PFSK-1 (cell line): ENCODE measurements around the gene FAM221B.

Experiments
- FOXP2 ChIP-seq: optimal IDR thresholded peaks from 2 replicates; pipeline ENCODE3; 2011; ENCODE audit warnings: borderline replicate concordance, control low read depth, inconsistent platforms; ENCODE audit not compliant: insufficient read depth; ENCODE audit errors: extremely low read length, extremely low read depth
- POLR2AphosphoS5 ChIP-seq: IDR thresholded peaks from 2 replicates; pipeline ENCODE4 v1.6.1; 2012; ENCODE audit warnings: low read depth, mild to moderate bottlenecking, control low read depth, low read length, moderate library complexity
- SIN3A ChIP-seq: IDR thresholded peaks from 2 replicates; pipeline ENCODE4 v1.6.1; 2012; ENCODE audit warnings: mild to moderate bottlenecking, low read length, moderate library complexity, borderline replicate concordance; ENCODE audit not compliant: insufficient read depth
- TAF1 ChIP-seq: IDR thresholded peaks from 2 replicates; pipeline ENCODE4 v1.6.1; 2012; ENCODE audit warnings: low read length, control low read depth, borderline replicate concordance; ENCODE audit not compliant: insufficient read depth
- TF ChIP-seq, protein P1 (sequence below), 2 experiments: IDR thresholded peaks; 2 replicates each; pipeline versions ENCODE4 v1.6.1 to v1.8.0; 2011 to 2012; ENCODE audit warnings: low read depth in 2 of 2, low read length in 2 of 2, control low read depth in 1 of 2, inconsistent platforms in 1 of 2, mild to moderate bottlenecking in 1 of 2, moderate library complexity in 1 of 2; ENCODE audit not compliant: insufficient read depth in 1 of 2

The FAM221B gene

DNA sequence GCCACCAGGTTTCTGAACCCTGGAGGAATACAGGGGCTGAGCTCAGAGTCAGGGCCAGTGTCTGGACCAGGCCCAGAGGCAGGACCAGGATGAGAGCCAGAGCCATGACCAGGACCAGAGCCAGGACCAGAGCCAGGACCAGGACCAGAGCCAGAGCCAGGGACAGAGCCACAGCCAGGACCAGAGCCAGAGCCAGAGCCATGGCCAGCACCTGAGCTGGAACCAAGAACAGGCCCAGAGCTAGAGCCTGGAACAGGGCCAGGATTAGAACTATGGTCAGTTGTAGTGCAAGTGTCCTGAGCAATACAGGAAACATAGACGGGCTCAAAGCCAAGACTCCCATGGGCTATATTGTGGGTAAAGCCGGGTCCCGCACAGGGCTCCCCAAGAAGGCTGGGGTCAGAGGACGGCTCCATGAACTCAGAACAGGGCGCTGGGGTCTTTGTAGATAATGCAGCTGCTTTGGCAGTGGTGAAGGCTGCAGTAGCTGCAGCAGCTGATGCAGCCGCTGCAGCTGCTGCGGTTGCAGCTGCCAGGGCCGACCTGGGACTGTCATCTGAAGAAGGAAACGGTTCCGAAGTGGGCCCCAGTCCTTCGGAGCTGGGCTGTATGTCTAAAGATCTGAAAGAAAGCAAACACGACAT lies 17.0 kb downstream of the FAM221B start:
- TF ChIP-seq, protein P1, sequence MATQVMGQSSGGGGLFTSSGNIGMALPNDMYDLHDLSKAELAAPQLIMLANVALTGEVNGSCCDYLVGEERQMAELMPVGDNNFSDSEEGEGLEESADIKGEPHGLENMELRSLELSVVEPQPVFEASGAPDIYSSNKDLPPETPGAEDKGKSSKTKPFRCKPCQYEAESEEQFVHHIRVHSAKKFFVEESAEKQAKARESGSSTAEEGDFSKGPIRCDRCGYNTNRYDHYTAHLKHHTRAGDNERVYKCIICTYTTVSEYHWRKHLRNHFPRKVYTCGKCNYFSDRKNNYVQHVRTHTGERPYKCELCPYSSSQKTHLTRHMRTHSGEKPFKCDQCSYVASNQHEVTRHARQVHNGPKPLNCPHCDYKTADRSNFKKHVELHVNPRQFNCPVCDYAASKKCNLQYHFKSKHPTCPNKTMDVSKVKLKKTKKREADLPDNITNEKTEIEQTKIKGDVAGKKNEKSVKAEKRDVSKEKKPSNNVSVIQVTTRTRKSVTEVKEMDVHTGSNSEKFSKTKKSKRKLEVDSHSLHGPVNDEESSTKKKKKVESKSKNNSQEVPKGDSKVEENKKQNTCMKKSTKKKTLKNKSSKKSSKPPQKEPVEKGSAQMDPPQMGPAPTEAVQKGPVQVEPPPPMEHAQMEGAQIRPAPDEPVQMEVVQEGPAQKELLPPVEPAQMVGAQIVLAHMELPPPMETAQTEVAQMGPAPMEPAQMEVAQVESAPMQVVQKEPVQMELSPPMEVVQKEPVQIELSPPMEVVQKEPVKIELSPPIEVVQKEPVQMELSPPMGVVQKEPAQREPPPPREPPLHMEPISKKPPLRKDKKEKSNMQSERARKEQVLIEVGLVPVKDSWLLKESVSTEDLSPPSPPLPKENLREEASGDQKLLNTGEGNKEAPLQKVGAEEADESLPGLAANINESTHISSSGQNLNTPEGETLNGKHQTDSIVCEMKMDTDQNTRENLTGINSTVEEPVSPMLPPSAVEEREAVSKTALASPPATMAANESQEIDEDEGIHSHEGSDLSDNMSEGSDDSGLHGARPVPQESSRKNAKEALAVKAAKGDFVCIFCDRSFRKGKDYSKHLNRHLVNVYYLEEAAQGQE (IDR thresholded peaks at IDR 0.05; ENCODE audit: insufficient read depth in 1 of 2, low read depth in 2 of 2, low read length in 2 of 2): no peak
- TF ChIP-seq FOXP2 (no peak), POLR2AphosphoS5 (no peak), SIN3A (no peak)

DNA sequence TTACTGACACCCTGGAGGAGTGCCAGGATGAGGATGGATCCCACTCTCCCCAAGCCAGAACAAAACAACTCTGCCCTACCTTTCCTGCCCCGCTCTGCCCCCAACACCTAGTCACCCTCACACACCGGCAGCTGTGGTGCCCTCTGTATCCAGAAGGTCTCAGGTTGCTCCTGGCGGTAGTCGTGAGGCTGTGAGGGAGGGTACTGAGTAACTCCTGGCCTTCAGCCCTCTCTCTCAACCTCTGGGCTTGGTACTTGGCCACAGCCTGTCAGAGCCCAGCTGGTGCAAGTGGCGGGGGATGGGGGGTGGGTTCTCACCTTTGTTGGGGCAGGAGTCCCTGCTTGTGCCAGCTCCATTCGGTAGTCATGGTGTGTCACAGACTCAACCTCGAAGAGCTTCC lies 18.4 kb downstream of the FAM221B start:
- TF ChIP-seq, protein P1 (IDR thresholded peaks at IDR 0.05; ENCODE audit: insufficient read depth in 1 of 2, low read depth in 2 of 2, low read length in 2 of 2): no peak
- TF ChIP-seq FOXP2 (no peak), SIN3A (no peak), POLR2AphosphoS5 (no peak), TAF1 (no peak)

DNA sequence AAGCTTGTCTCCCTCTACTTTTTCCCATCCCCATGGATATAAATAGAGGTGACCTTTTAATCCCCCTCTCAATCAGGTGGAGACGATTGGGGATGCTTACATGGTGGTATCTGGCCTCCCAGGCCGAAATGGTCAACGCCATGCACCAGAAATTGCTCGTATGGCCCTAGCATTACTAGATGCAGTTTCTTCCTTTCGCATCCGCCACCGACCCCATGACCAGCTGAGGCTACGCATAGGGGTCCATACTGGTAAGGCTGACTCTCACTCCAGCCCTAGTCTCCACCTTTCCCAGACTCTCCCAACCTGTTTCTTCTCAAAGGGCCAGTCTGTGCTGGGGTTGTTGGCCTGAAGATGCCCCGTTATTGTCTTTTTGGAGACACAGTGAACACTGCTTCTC lies 20.1 kb downstream of the FAM221B start:
- TF ChIP-seq, protein P1 (IDR thresholded peaks at IDR 0.05; ENCODE audit: insufficient read depth in 1 of 2, low read depth in 2 of 2, low read length in 2 of 2): no peak
- TF ChIP-seq TAF1 (no peak), POLR2AphosphoS5 (no peak), SIN3A (no peak), FOXP2 (no peak)

DNA sequence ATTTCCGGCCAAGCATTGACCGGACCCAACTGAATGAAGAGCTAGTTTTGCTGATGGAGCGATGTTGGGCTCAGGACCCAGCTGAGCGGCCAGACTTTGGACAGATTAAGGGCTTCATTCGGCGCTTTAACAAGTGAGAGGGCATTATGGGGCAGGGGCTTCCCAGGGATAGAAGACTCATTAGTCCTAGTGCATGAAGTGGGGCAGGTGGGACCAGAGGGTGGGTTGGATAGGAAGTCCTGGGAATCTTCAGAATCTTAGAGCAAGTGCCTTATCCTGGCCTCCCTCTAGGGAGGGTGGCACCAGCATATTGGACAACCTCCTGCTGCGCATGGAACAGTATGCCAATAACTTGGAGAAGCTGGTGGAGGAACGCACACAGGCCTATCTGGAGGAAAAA lies 22.4 kb downstream of the FAM221B start:
- TF ChIP-seq FOXP2 (no peak), POLR2AphosphoS5 (no peak), TAF1 (no peak), SIN3A (no peak)
- TF ChIP-seq, protein P1 (IDR thresholded peaks at IDR 0.05; ENCODE audit: insufficient read depth in 1 of 2, low read depth in 2 of 2, low read length in 2 of 2): no peak
